Activated T-cell treated with anti-CD3 and anti-CD28 coated beads for 1 hour (primary cell): ENCODE data around the gene TSPEAR.

Source experiments
- DNase-seq: peaks from one replicate; pipeline ENCODE4 v3.0.0-alpha.2; 2020; ENCODE audit warnings: low read depth

TSPEAR gene

GRCh38 chr21:44483288-44484237 lies 227.8 kb downstream of the TSPEAR start:
- DNase-seq = no peak

GRCh38 chr21:44482581-44483287 lies 228.6 kb downstream of the TSPEAR start:
- no peak for DNase-seq

- no peak for DNase-seq
These were observed 230.9 kb downstream of the TSPEAR start for GRCh38 chr21:44480200-44481053.

GRCh38 chr21:44479556-44480199 lies 231.7 kb downstream of the TSPEAR start:
- peak; percentile 25 for DNase-seq

- no peak for DNase-seq
These were observed 232.6 kb downstream of the TSPEAR start for GRCh38 chr21:44478801-44479167.

- no peak for DNase-seq
These were observed 233.1 kb downstream of the TSPEAR start for GRCh38 chr21:44478124-44478800.

GRCh38 chr21:44477712-44478111 lies 233.7 kb downstream of the TSPEAR start:
- no peak for DNase-seq

GRCh38 chr21:44477131-44477530 lies 234.2 kb downstream of the TSPEAR start:
- DNase-seq = no peak

GRCh38 chr21:44475266-44475845 lies 236.0 kb downstream of the TSPEAR start:
- DNase-seq = no peak

GRCh38 chr21:44473915-44474555 lies 237.3 kb downstream of the TSPEAR start:
- DNase-seq = no peak

- DNase-seq = no peak
These were observed 239.4 kb downstream of the TSPEAR start for GRCh38 chr21:44471996-44472395.

- DNase-seq = no peak
These were observed 240.0 kb downstream of the TSPEAR start for GRCh38 chr21:44471341-44471740.

- no peak for DNase-seq
These were observed 243.5 kb downstream of the TSPEAR start for GRCh38 chr21:44467859-44468195.

GRCh38 chr21:44466996-44467858 lies 244.1 kb downstream of the TSPEAR start:
- no peak for DNase-seq

GRCh38 chr21:44466351-44466954 lies 244.9 kb downstream of the TSPEAR start:
- no peak for DNase-seq

- no peak for DNase-seq
These were observed 247.0 kb downstream of the TSPEAR start for GRCh38 chr21:44464351-44464750.

GRCh38 chr21:44463724-44464123 lies 247.6 kb downstream of the TSPEAR start:
- DNase-seq = no peak

GRCh38 chr21:44462834-44463200 lies 248.6 kb downstream of the TSPEAR start:
- DNase-seq = no peak
